Measurements from ENCODE around the gene MTA2.
A peak's percentile ranks its signal among the peaks of the same experiment; 100 is the strongest.

The MTA2 gene

GRCh38 chr11:62548545-62549335 lies 52.9 kb downstream of the MTA2 start:
- no peak overlapping the region for H3K4me3 ChIP-seq
- no peak overlapping the region for H3K4me2 ChIP-seq
- H3K9ac ChIP-seq = no peak overlapping the region

GRCh38 chr11:62547691-62548281 lies 53.9 kb downstream of the MTA2 start:
- TF ChIP-seq Cebpa-rat (IDR thresholded peaks at IDR 0.05) = no peak
- H3K27ac ChIP-seq = no peak overlapping the region
- H3K4me3 ChIP-seq = no peak overlapping the region
- no peaks in the 10 kb centered on the region for H3K9me3 ChIP-seq
- peaks cover 48% of the 10 kb centered on the region for H4K20me1 ChIP-seq
- H3K4me2 ChIP-seq = no peak overlapping the region
- H3K9ac ChIP-seq = no peak overlapping the region
- peaks cover 73% of the 10 kb centered on the region for H3K27me3 ChIP-seq
- no peaks in the 10 kb centered on the region for H3K36me3 ChIP-seq
- peaks cover 65% of the 10 kb centered on the region for H3K4me1 ChIP-seq

More at GRCh38 chr11:62548545-62549335, 52.9 kb downstream of the MTA2 start:
- Histone ChIP-seq H3K27me3 (peaks cover 63% of the 10 kb centered on the region), H3K27ac (no peak overlapping the region), H3K9me3 (no peaks in the 10 kb centered on the region), H3K4me1 (peaks cover 66% of the 10 kb centered on the region), H4K20me1 (peaks cover 40% of the 10 kb centered on the region), H3K36me3 (no peaks in the 10 kb centered on the region)
- no peak for TF ChIP-seq Cebpa-rat (IDR thresholded peaks at IDR 0.05)

- H3K4me1 ChIP-seq = peaks cover 63% of the 10 kb centered on the region
- no peak overlapping the region for H3K9ac ChIP-seq
- peak overlapping the region; percentile 95; the same call in 1 of the 2 replicates for H3K4me2 ChIP-seq
- H3K4me3 ChIP-seq = peak overlapping the region; percentile 66; the same call in 1 of the 2 replicates
- no peak for TF ChIP-seq Cebpa-rat (IDR thresholded peaks at IDR 0.05)
- no peaks in the 10 kb centered on the region for H3K36me3 ChIP-seq
- H4K20me1 ChIP-seq = peaks cover 48% of the 10 kb centered on the region
- H3K27ac ChIP-seq = no peak overlapping the region
- H3K27me3 ChIP-seq = peaks cover 77% of the 10 kb centered on the region
- no peaks in the 10 kb centered on the region for H3K9me3 ChIP-seq
These were observed 54.6 kb downstream of the MTA2 start for GRCh38 chr11:62546929-62547625.

GRCh38 chr11:62546244-62546928 lies 55.3 kb downstream of the MTA2 start, which contains the start of gene AHNAK:
AHNAK (minus strand) TSS chr11:62546806; CDS start chr11:62536098, 10,708 bp downstream.
- Histone ChIP-seq H4K20me1 (peaks cover 48% of the 10 kb centered on the region), H3K27me3 (peaks cover 77% of the 10 kb centered on the region), H3K4me1 (peaks cover 56% of the 10 kb centered on the region), H3K9me3 (no peaks in the 10 kb centered on the region), H3K27ac (no peak within 1 kb of the TSS), H3K9ac (no peak within 1 kb of the TSS), H3K4me2 (peak within 1 kb of the TSS; percentile 95), H3K4me3 (peak within 1 kb of the TSS; percentile 66), H3K36me3 (no peaks in the 10 kb centered on the region)
- TF ChIP-seq Cebpa-rat (IDR thresholded peaks at IDR 0.05) = no peak

GRCh38 chr11:62545437-62546243 lies 56.0 kb downstream of the MTA2 start:
- no peak overlapping the region for H3K9ac ChIP-seq
- H3K36me3 ChIP-seq = no peaks in the 10 kb centered on the region
- peak overlapping the region; percentile 66 for H3K4me3 ChIP-seq
- peaks cover 48% of the 10 kb centered on the region for H4K20me1 ChIP-seq
- H3K27me3 ChIP-seq = peaks cover 77% of the 10 kb centered on the region
- peaks cover 55% of the 10 kb centered on the region for H3K4me1 ChIP-seq
- no peak overlapping the region for H3K27ac ChIP-seq
- peak overlapping the region; percentile 95 for H3K4me2 ChIP-seq
- no peaks in the 10 kb centered on the region for H3K9me3 ChIP-seq
- no peak for TF ChIP-seq Cebpa-rat (IDR thresholded peaks at IDR 0.05)

GRCh38 chr11:62544581-62545436 lies 56.9 kb downstream of the MTA2 start:
- Histone ChIP-seq H4K20me1 (peaks cover 48% of the 10 kb centered on the region), H3K27ac (no peak overlapping the region), H3K36me3 (no peaks in the 10 kb centered on the region), H3K4me3 (peak overlapping the region; percentile 66), H3K9ac (no peak overlapping the region), H3K27me3 (peaks cover 73% of the 10 kb centered on the region), H3K9me3 (no peaks in the 10 kb centered on the region), H3K4me2 (peak overlapping the region; percentile 95), H3K4me1 (peaks cover 47% of the 10 kb centered on the region)
- no peak for TF ChIP-seq Cebpa-rat (IDR thresholded peaks at IDR 0.05)

- Histone ChIP-seq H3K9ac (no peak overlapping the region), H4K20me1 (peaks cover 48% of the 10 kb centered on the region), H3K27ac (no peak overlapping the region), H3K4me1 (peaks cover 55% of the 10 kb centered on the region), H3K4me3 (no peak overlapping the region), H3K9me3 (no peaks in the 10 kb centered on the region), H3K4me2 (peak overlapping the region; percentile 95; the same call in 1 of the 2 replicates), H3K27me3 (peaks cover 65% of the 10 kb centered on the region), H3K36me3 (no peaks in the 10 kb centered on the region)
- TF ChIP-seq Cebpa-rat (IDR thresholded peaks at IDR 0.05) = no peak
These were observed 57.8 kb downstream of the MTA2 start for GRCh38 chr11:62543680-62544444.

Data from BLaER1 (cell line).